ENCODE measurements around the gene ENTPD1.
"Not testable (repeated sequence)": the region's sequence is repeated elsewhere in the genome, so short reads cannot be mapped to it uniquely, and the experiment has no call there.

Gene ENTPD1

GRCh38 chr10:95880704-95881103, 124.7 kb downstream of the ENTPD1 start:
- DNase-seq (ENCODE audit: low read depth), result no peak
- no peak for TF ChIP-seq CTCF (conservative IDR thresholded peaks at IDR 0.05; ENCODE audit: low read depth, low read length)
- H3K4me3 ChIP-seq (ENCODE audit: low read length), result no peak overlapping the region

GRCh38 chr10:95881316-95881715, 125.4 kb downstream of the ENTPD1 start:
- TF ChIP-seq CTCF (conservative IDR thresholded peaks at IDR 0.05; ENCODE audit: low read depth, low read length), result no peak
- H3K4me3 ChIP-seq (ENCODE audit: low read length), result no peak overlapping the region
- no peak for DNase-seq (ENCODE audit: low read depth)

- DNase-seq (ENCODE audit: low read depth), result peak; percentile 14
- H3K4me3 ChIP-seq (ENCODE audit: low read length), result no peak overlapping the region
- no peak for TF ChIP-seq CTCF (conservative IDR thresholded peaks at IDR 0.05; ENCODE audit: low read depth, low read length)
Observed at GRCh38 chr10:95889830-95890229, 133.9 kb downstream of the ENTPD1 start.

- no peak for DNase-seq (ENCODE audit: low read depth)
- no peak for TF ChIP-seq CTCF (conservative IDR thresholded peaks at IDR 0.05; ENCODE audit: low read depth, low read length)
- no peak overlapping the region for H3K4me3 ChIP-seq (ENCODE audit: low read length)
Observed at GRCh38 chr10:95896071-95896850, 140.3 kb downstream of the ENTPD1 start.

- not testable (repeated sequence) for H3K4me3 ChIP-seq (ENCODE audit: low read length); DNase-seq (ENCODE audit: low read depth)
Observed at GRCh38 chr10:95905897-95906580, 150.1 kb downstream of the ENTPD1 start.

- peak; percentile 24 for DNase-seq (ENCODE audit: low read depth)
- peak overlapping the region; percentile 80 for H3K4me3 ChIP-seq (ENCODE audit: low read length)
- TF ChIP-seq CTCF (conservative IDR thresholded peaks at IDR 0.05; ENCODE audit: low read depth, low read length), result peak; percentile 27
Observed at GRCh38 chr10:95906677-95907455, 150.9 kb downstream of the ENTPD1 start.

GRCh38 chr10:95907456-95908253, 151.7 kb downstream of the ENTPD1 start, which contains the start of gene CC2D2B:
Gene CC2D2B (plus strand): TSS chr10:95907975. CDS start chr10:95911324, 3,349 bp downstream.
- TF ChIP-seq CTCF (conservative IDR thresholded peaks at IDR 0.05; ENCODE audit: low read depth, low read length), result peak; percentile 1
- peak within 1 kb of the TSS; percentile 80 for H3K4me3 ChIP-seq (ENCODE audit: low read length)

More at GRCh38 chr10:95907456-95908253, 151.7 kb downstream of the ENTPD1 start, which contains the start of gene CC2D2B:
- DNase-seq (ENCODE audit: low read depth), result peak; percentile 29
